Urinary bladder (tissue), 4 donors: ENCODE measurements around the gene MAP4K2. TPM values are rescaled to one million over a fixed set of nuclear protein-coding genes. Genes with fewer than 3 reads are reported as not detected.

ENCODE experiments used
- DNase-seq: peaks from one replicate; pipeline ENCODE4 v3.0.0-alpha.2; 2015; ENCODE audit errors: extremely low spot score
- H3K27ac ChIP-seq: one replicate; pipeline ENCODE4 v1.5.1; 2013; ENCODE audit warnings: low read depth, mild to moderate bottlenecking, moderate library complexity
- H3K36me3 ChIP-seq: one replicate; pipeline ENCODE4 v1.6.1; 2013; ENCODE audit warnings: mild to moderate bottlenecking, moderate library complexity; ENCODE audit not compliant: insufficient read depth
- H3K4me1 ChIP-seq: one replicate; pipeline ENCODE4 v1.6.1; 2013; ENCODE audit warnings: mild to moderate bottlenecking, moderate library complexity; ENCODE audit not compliant: insufficient read depth
- H3K4me3 ChIP-seq: one replicate; pipeline ENCODE4 v1.5.1; 2013; ENCODE audit warnings: low read depth, low read length
- WGBS: extraction: QIAGEN DNeasy Blood & Tissue Kit; methylation state at CpG from one replicate; pipeline ENCODE4 v1.1.7; 2013; 5-methylcytosine and 5-hydroxymethylcytosine counted together
- polyA plus RNA-seq: library from polyadenylated mRNA; stranded (reverse); fragments of 200-250 nt; gene quantifications from one replicate; pipeline ENCODE4 v1.2.3, GENCODE V29; 2013
- total RNA-seq: library from RNA; depleted of rRNA; stranded (reverse); fragments of >200 nt; gene quantifications from one replicate; pipeline ENCODE4 v1.2.3, GENCODE V29; 2014
- donor health status: healthy with polysubstance abuse.
- donor health status: healthy.

MAP4K2 gene
- total and polyA plus RNA-seq, 2 donors: 11.7 to 13.9 TPM

GRCh38 chr11:64796757-64797541 is 6.1 kb downstream of the MAP4K2 start:
- DNase-seq: no peak
- Histone ChIP-seq H3K4me1 (no peaks in the 10 kb centered on the region), H3K27ac (no peak overlapping the region), H3K4me3 (no peak overlapping the region), H3K36me3 (no peaks in the 10 kb centered on the region)
- 88% methylated on average over 19 of the region's 19 CpGs for WGBS

DNA sequence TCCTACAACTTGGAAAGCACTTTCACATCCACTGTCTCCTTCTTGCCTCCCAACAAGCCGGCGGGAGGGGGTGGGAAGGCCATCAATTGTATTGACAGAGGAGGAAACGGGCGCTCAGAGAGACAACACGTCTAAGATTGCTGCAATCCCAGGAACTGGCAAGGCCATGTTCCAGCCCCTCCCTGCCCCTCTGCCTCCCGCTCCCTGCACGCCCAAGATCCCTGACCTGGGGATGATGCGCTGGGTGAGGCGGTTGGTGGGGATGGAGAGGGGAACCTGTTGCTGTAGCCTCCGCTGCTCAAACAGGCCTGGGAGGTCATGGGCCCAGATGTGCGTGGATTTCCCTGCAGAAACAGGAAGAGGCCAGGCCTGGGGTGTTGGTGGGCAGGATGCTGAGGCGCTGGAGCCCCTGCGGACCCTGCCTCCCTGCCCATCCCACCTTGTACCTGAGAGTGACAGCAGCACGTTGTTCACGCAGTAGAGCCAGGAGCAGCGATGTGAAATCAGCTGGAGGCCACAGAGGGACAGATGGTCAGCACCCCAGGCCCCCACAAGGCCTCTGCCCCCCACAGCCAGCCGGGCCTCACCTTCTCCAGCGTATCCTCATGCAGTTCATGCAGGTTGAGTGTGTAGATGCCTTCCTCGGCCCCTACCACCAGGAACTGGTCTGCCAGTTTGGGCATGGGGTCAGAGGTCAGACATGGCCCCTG is 6.8 kb downstream of the MAP4K2 start:
- no peaks in the 10 kb centered on the region for H3K36me3 ChIP-seq
- WGBS: 84% methylated on average over 19 of the region's 19 CpGs
- H3K27ac ChIP-seq: no peak overlapping the region
- DNase-seq: no peak
- H3K4me1 ChIP-seq: no peaks in the 10 kb centered on the region
- H3K4me3 ChIP-seq: no peak overlapping the region

- Histone ChIP-seq H3K27ac (no peak overlapping the region), H3K4me3 (no peak overlapping the region), H3K36me3 (no peaks in the 10 kb centered on the region), H3K4me1 (no peaks in the 10 kb centered on the region)
- no peak for DNase-seq
- 91% methylated on average over 10 of the region's 10 CpGs for WGBS
Observed at GRCh38 chr11:64794526-64794925, 8.5 kb downstream of the MAP4K2 start.

DNA sequence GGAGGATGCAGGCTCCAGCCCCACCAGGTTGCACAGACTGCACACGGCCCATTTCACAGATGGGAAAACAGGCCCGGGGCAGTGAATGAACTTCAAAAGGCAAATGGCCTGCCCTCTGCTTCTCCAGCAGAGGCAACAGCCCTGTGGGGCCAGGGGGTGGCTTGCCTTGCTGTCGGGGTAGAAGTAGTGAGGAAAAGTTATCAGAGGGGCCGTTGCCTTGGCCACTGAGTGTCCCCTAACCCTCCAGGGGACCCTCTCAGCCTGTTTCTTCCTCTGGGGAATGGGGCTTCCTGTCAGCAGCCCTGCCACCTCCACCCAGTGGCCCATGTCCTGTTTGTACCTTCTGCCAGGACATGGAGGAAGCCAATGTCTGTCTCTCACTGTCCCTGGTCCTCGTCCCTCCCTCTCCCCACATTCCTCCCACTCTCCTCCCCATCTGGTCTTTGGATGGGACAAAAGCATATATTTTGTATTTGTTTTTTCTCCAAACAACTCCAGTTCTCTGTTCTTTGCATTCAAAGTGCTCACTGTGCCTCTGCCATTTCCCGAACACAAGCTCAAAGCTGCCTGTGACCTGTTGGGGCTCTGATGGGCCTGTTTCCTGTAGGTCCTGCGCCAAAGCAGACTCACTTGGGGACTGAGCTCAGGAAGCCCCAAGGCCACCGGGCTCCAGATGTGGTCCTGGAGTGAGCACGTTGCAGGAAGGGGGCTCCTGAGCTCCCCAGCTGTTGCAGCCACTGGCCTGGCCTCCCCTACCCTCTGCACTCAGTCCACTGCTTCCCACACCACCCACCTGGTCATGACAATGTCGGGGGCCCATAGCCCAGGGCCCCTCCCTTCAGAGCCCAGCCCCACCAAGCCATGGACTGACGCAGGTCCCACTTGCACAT is 9.5 kb downstream of the MAP4K2 start:
- no peaks in the 10 kb centered on the region for H3K4me1 ChIP-seq
- no peaks in the 10 kb centered on the region for H3K36me3 ChIP-seq
- 77% methylated on average over 11 of the region's 11 CpGs for WGBS
- no peak overlapping the region for H3K27ac ChIP-seq
- no peak overlapping the region for H3K4me3 ChIP-seq
- no peak for DNase-seq

DNA sequence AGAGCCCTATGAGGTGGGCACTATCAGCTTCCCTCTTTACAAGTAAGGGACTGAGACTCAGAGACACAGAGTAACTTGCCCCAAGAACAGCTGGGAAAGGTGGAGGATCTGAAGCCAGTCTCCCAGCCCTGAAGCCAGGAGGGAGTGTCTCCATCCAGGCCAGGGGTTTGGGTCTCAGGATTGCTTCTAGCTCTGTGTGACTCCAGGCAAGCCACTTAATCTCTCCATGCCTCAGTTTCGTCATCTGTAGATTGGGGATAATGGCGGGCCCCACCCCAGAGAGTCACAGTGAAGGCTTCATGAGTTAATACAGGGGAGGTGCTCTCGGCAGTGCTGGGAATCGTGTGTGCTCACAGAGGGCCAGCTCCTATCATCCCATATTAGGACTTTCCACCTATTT is 10.5 kb downstream of the MAP4K2 start:
- no peaks in the 10 kb centered on the region for H3K4me1 ChIP-seq
- no peak overlapping the region for H3K4me3 ChIP-seq
- H3K36me3 ChIP-seq: no peaks in the 10 kb centered on the region
- WGBS: 94% methylated on average over 4 of the region's 4 CpGs
- DNase-seq: no peak
- no peak overlapping the region for H3K27ac ChIP-seq

- Histone ChIP-seq H3K27ac (no peak overlapping the region), H3K36me3 (no peaks in the 10 kb centered on the region), H3K4me1 (no peaks in the 10 kb centered on the region), H3K4me3 (no peak overlapping the region)
- whole genome bisulfite sequencing: 92% methylated on average over 14 of the region's 14 CpGs
- DNase-seq: no peak
Observed at GRCh38 chr11:64791781-64792291, 11.2 kb downstream of the MAP4K2 start.

GRCh38 chr11:64790205-64791095 is 12.6 kb downstream of the MAP4K2 start:
- no peaks in the 10 kb centered on the region for H3K36me3 ChIP-seq
- H3K4me1 ChIP-seq: no peaks in the 10 kb centered on the region
- WGBS: 90% methylated on average over 25 of the region's 25 CpGs
- no peak for DNase-seq
- no peak overlapping the region for H3K27ac ChIP-seq
- no peak overlapping the region for H3K4me3 ChIP-seq

- H3K27ac ChIP-seq: no peak overlapping the region
- no peak for DNase-seq
- H3K36me3 ChIP-seq: no peaks in the 10 kb centered on the region
- 92% methylated on average over 15 of the region's 15 CpGs for WGBS
- H3K4me3 ChIP-seq: no peak overlapping the region
- no peaks in the 10 kb centered on the region for H3K4me1 ChIP-seq
Observed at GRCh38 chr11:64789331-64790204, 13.4 kb downstream of the MAP4K2 start.

- Histone ChIP-seq H3K36me3 (no peaks in the 10 kb centered on the region), H3K27ac (no peak overlapping the region)
- no peak for DNase-seq
Observed at GRCh38 chr11:64788321-64789215, 14.4 kb downstream of the MAP4K2 start.

DNA sequence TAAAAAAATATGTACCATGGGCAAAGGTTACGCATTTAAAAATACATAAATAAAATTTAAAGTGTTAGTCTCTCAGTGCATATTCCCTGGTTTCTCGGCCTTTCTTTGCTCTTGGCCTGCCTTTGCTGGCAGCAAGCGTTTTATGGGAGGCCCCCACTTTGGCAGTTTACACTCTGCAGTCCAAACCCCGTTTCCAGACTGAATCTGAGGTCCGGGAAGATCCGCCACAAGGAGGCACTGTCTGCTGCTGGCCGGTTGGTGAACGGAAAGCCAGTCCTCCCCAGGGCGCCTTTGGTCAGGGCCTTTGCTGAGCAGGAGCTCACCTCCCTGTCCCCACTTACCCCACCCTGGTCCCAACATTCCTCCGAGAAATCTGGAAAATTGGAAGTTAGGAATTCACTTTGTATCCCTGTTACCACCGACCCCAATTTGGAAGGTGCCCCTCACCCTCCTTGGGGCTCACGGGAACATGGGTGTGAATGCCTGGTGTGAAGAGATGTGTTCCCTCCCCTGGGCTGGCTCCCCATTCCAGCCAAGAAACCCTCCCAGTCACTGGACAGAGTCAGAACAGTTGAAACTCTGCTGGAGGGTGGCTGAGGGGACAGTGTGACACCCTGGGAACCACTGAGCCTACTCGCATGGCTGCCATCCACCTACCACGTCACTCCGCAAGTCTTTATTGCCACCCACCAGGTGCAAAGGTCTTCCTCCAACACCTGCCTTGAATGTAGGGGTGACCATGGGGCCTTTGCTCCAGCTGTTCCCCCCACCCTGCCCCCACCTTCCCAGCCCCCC is 15.3 kb downstream of the MAP4K2 start:
- Histone ChIP-seq H3K4me1 (no peaks in the 10 kb centered on the region), H3K27ac (no peak overlapping the region), H3K36me3 (no peaks in the 10 kb centered on the region), H3K4me3 (no peak overlapping the region)
- no peak for DNase-seq
- WGBS: 46% methylated on average over 15 of the region's 15 CpGs

More at GRCh38 chr11:64788321-64789215, 14.4 kb downstream of the MAP4K2 start:
- H3K4me1 ChIP-seq: no peaks in the 10 kb centered on the region
- H3K4me3 ChIP-seq: no peak overlapping the region
- WGBS: 82% methylated on average over 9 of the region's 9 CpGs

GRCh38 chr11:64786308-64786707 is 16.7 kb downstream of the MAP4K2 start:
- Histone ChIP-seq H3K36me3 (no peaks in the 10 kb centered on the region), H3K4me1 (no peaks in the 10 kb centered on the region), H3K27ac (no peak overlapping the region), H3K4me3 (no peak overlapping the region)
- no peak for DNase-seq
- 91% methylated on average over 10 of the region's 10 CpGs for WGBS
